Gastrocnemius medialis (tissue), 4 donors: ENCODE results near the gene ELL2. TPM values are rescaled to one million over a fixed set of nuclear protein-coding genes. Genes with fewer than 3 reads are reported as not detected.

ENCODE experiments used
- ATAC-seq, 2 donors: fragments of 150-250 bp; one replicate each; pipeline ENCODE4 v1.9.1; 2016
- DNase-seq, 2 donors: peaks; one replicate each; pipeline ENCODE4 v3.0.0-alpha.2; 2019
- H3K27ac ChIP-seq, 4 donors: fragments of 200-600 bp; sonication (generic); 1 replicate in 1 of 4; 2 replicates in 3 of 4; pipeline ENCODE4 v1.5.1; 2016 to 2018; ENCODE audit warnings: mild to moderate bottlenecking in 2 of 4, moderate library complexity in 1 of 4
- H3K27me3 ChIP-seq, 3 donors: fragments of 200-600 bp; sonication (generic) in 2 of 3; 1 replicate in 1 of 3; 2 replicates in 2 of 3; pipeline versions ENCODE4 v1.5.1 to v1.6.0; 2016 to 2019; ENCODE audit warnings: mild to moderate bottlenecking in 1 of 3, moderate library complexity in 1 of 3
- H3K36me3 ChIP-seq, 2 donors: fragments of 200-600 bp; sonication (generic) in 1 of 2; one replicate each; pipeline ENCODE4 v1.5.1; 2017 to 2018
- H3K4me1 ChIP-seq, 2 donors: fragments of 200-600 bp; sonication (generic) in 1 of 2; one replicate each; pipeline ENCODE4 v1.5.1; 2016 to 2017; ENCODE audit warnings: mild to moderate bottlenecking in 2 of 2
- H3K4me3 ChIP-seq, 4 donors: fragments of 200-600 bp; sonication (generic) in 3 of 4; 1 replicate in 1 of 4; 2 replicates in 3 of 4; pipeline ENCODE4 v1.5.1; 2016 to 2019; ENCODE audit warnings: mild to moderate bottlenecking in 2 of 4
- H3K9me3 ChIP-seq, 3 donors: fragments of 200-600 bp; sonication (generic) in 2 of 3; 1 replicate in 1 of 3; 2 replicates in 2 of 3; pipeline ENCODE4 v1.5.1; 2016 to 2019
- POLR2A ChIP-seq, 2 donors: fragments of 450-650 bp; IDR thresholded peaks; one replicate each; pipeline ENCODE4 v1.6.1; 2017; ENCODE audit warnings: antibody characterized with exemption in 2 of 2, mild to moderate bottlenecking in 2 of 2, moderate library complexity in 2 of 2
- in situ Hi-C, 4 donors: fragments of 200-750 bp; cut with MboI; loops; one replicate each; pipeline versions ENCODE4 v1.15.0 to v1.8.0; 2017; ENCODE audit warnings: low sequenced_read_pairs in 4 of 4
- intact Hi-C: fragments of 100-400 bp; cut with DNase I; formaldehyde crosslinking; loops from one replicate; pipeline ENCODE4 v1.15.1; 2023; ENCODE audit warnings: low total_unique reads
- total RNA-seq, 4 donors: library from RNA; depleted of rRNA; stranded (reverse); fragments of >200 nt; gene quantifications; one replicate each; pipeline versions ENCODE4 v1.1.0 to v1.2.3, GENCODE V29; 2016
- TF ChIP-seq, protein P1 (sequence below), 5 experiments: fragments of 450-650 bp in 3 of 5; fragments of 200-600 bp in 2 of 5; sonication (generic) in 2 of 5; IDR thresholded peaks in 4 of 5; conservative IDR thresholded peaks in 1 of 5; 1 replicate in 4 of 5; 2 replicates in 1 of 5; pipeline ENCODE4 v1.5.1; 2016 to 2019; ENCODE audit warnings: antibody characterized with exemption in 5 of 5, mild to moderate bottlenecking in 3 of 5, moderate library complexity in 3 of 5

The ELL2 gene
- total RNA-seq, 4 donors from 2014 or later = 35.2 to 64.5 (median 42.9) TPM

DNA sequence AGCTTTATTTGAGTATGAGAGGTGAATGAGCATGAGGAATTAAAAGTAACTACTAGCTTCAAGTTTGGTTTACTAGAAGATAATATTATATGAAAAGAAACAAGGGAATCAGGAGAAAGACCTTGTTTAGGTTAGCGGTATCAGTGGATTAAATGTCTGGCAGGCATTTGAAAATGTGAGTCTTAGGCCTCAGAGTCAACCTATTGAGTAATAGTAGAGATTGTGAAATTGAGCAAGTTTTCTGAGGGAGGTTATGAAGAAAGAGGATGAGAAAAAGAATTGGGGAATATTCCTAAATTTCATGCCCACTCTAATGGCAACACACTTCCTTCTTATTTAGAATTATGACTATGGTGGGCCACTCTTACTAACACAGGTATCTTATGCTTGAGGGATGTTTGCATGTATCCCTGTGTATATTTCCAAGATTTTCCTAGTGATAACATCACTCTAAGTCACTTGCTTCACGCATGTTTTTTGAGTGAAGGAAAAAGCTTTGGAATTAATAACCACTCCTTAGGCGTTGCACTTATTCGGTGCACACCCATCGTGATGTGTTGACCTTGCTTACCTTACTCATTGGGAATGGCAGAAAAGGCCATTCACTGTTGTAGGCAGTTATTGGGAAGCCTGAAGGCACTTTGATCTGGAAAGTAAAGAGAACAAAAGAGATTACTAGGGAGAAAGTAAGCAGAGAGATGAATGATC, 8.2 kb upstream of the ELL2 start:
- intact Hi-C loops = loop anchor here (10.0 kb wide), 2 partner anchors 235 to 275 kb away; partner anchors contain the start of gene RHOBTB3
- H3K4me3 ChIP-seq = no peak overlapping the region
- DNase-seq (no peak), ATAC-seq (no peak)
- H3K9me3 ChIP-seq = no peaks in the 10 kb centered on the region
- in situ Hi-C loops = loop anchor here (10.0 to 25.0 kb wide), 5 partner anchors 115 to 642 kb away; partner anchors contain the start of gene RFESD (in 2 of the 4)
- H3K36me3 ChIP-seq = no peaks in the 10 kb centered on the region
- no peaks in the 10 kb centered on the region for H3K4me1 ChIP-seq
- no peak overlapping the region for H3K27ac ChIP-seq
- no peaks in the 10 kb centered on the region for H3K27me3 ChIP-seq
- TF ChIP-seq, protein P1, sequence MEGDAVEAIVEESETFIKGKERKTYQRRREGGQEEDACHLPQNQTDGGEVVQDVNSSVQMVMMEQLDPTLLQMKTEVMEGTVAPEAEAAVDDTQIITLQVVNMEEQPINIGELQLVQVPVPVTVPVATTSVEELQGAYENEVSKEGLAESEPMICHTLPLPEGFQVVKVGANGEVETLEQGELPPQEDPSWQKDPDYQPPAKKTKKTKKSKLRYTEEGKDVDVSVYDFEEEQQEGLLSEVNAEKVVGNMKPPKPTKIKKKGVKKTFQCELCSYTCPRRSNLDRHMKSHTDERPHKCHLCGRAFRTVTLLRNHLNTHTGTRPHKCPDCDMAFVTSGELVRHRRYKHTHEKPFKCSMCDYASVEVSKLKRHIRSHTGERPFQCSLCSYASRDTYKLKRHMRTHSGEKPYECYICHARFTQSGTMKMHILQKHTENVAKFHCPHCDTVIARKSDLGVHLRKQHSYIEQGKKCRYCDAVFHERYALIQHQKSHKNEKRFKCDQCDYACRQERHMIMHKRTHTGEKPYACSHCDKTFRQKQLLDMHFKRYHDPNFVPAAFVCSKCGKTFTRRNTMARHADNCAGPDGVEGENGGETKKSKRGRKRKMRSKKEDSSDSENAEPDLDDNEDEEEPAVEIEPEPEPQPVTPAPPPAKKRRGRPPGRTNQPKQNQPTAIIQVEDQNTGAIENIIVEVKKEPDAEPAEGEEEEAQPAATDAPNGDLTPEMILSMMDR (IDR thresholded peaks at IDR 0.05 in 4 of 5, conservative IDR thresholded peaks at IDR 0.05 in 1 of 5) = no peak
- no peak for TF ChIP-seq POLR2A (IDR thresholded peaks at IDR 0.05)

DNA sequence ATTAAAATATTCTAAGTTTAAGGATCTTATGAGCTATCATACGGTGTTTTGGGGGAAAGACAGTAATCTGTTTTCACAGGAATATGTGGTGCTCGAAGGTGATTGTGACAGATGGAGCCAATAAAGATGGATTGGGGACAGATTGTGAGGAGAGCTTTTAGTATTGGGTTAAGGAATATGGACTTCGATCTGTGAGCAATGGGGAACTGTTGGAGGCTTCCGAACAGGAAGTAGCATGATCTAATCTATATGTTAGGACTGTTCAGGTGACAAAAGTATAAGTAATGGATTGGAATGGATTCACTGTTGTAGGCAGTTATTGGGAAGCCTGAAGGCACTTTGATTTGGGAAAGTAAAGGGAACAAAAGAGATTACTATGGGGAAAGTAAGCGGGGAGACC, 7.4 kb upstream of the ELL2 start:
- Histone ChIP-seq H3K36me3 (no peaks in the 10 kb centered on the region), H3K9me3 (no peaks in the 10 kb centered on the region), H3K27me3 (no peaks in the 10 kb centered on the region), H3K27ac (no peak overlapping the region), H3K4me1 (no peaks in the 10 kb centered on the region), H3K4me3 (no peak overlapping the region)
- in situ Hi-C loops (loop anchor here (10.0 to 25.0 kb wide), 5 partner anchors 114 to 643 kb away; partner anchors contain the start of gene RFESD (in 2 of the 4)), intact Hi-C loops (loop anchor here (10.0 kb wide), 2 partner anchors 234 to 276 kb away; partner anchors contain the start of gene RHOBTB3)
- ATAC-seq = no peak
- no peak for TF ChIP-seq POLR2A (IDR thresholded peaks at IDR 0.05)
- TF ChIP-seq, protein P1 (IDR thresholded peaks at IDR 0.05 in 4 of 5, conservative IDR thresholded peaks at IDR 0.05 in 1 of 5) = no peak
- no peak for DNase-seq

DNA sequence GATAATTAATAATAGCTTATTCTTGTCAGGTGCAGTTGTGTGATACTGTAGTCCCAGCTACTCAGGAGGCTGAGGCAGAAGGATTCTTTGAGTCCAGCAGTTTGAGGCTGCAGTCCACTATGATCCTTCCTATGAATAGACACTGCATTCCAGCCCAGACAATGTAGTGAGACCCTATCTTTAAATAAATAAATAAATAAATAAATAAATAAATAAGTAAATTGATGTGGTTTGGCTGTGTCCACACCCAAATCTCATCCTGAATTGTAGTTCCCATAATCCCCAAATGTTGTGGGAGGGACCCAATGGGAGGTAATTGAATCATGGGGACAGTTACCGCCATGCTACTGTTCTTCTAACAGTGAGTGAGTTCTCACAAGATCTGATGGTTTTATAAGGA, 5.6 kb upstream of the ELL2 start:
- in situ Hi-C loops (loop anchor here (10.0 to 25.0 kb wide), 5 partner anchors 112 to 645 kb away; partner anchors contain the start of gene RFESD (in 2 of the 4)), intact Hi-C loops (loop anchor here (10.0 kb wide), 2 partner anchors 232 to 278 kb away; partner anchors contain the start of gene RHOBTB3)
- no peaks in the 10 kb centered on the region for H3K4me1 ChIP-seq
- no peak for DNase-seq
- H3K4me3 ChIP-seq = no peak overlapping the region
- H3K27me3 ChIP-seq = no peaks in the 10 kb centered on the region
- no peaks in the 10 kb centered on the region for H3K36me3 ChIP-seq
- TF ChIP-seq POLR2A (IDR thresholded peaks at IDR 0.05) = no peak
- TF ChIP-seq, protein P1 (IDR thresholded peaks at IDR 0.05 in 4 of 5, conservative IDR thresholded peaks at IDR 0.05 in 1 of 5) = no peak
- H3K9me3 ChIP-seq = no peaks in the 10 kb centered on the region
- no peak overlapping the region for H3K27ac ChIP-seq
- ATAC-seq = no peak

DNA sequence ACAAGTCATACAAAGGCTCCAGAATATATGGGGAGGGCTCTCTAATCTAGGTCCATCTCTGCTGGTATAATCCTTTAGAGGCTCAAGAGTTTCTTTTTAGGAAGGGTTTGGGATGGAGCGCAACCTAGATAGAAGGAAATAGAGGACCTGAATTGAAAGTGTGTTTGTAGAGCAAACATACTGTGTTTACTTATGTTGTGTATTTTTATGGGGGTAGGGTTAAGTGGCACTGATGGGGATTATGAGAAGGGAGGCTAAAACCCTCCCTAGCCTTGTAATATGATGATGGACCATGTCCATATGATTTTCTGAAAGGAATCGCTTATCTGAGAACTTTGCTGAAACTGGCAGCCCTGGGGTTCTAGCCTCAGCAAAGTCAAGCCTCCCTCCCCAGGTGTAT, 4.4 kb upstream of the ELL2 start:
- intact Hi-C loops = loop anchor here (10.0 kb wide), 2 partner anchors 231 to 279 kb away; partner anchors contain the start of gene RHOBTB3
- ATAC-seq = no peak
- H3K9me3 ChIP-seq = no peaks in the 10 kb centered on the region
- no peak overlapping the region for H3K4me3 ChIP-seq
- in situ Hi-C loops = loop anchor here (10.0 to 25.0 kb wide), 5 partner anchors 111 to 646 kb away; partner anchors contain the start of gene RFESD (in 2 of the 4)
- no peaks in the 10 kb centered on the region for H3K36me3 ChIP-seq
- H3K4me1 ChIP-seq = no peaks in the 10 kb centered on the region
- H3K27me3 ChIP-seq = no peaks in the 10 kb centered on the region
- H3K27ac ChIP-seq = no peak overlapping the region
- TF ChIP-seq, protein P1 (IDR thresholded peaks at IDR 0.05 in 4 of 5, conservative IDR thresholded peaks at IDR 0.05 in 1 of 5) = no peak
- TF ChIP-seq POLR2A (IDR thresholded peaks at IDR 0.05) = no peak
- DNase-seq = no peak
